Measurements from ENCODE around the gene ZNF536. TPM values are rescaled to one million over a fixed set of nuclear protein-coding genes. Genes with fewer than 3 reads are reported as not detected.

Gene ZNF536
- total RNA-seq, 4 donors from 2014 or later = 0.44 to 7.4 (median 0.88) TPM

DNA sequence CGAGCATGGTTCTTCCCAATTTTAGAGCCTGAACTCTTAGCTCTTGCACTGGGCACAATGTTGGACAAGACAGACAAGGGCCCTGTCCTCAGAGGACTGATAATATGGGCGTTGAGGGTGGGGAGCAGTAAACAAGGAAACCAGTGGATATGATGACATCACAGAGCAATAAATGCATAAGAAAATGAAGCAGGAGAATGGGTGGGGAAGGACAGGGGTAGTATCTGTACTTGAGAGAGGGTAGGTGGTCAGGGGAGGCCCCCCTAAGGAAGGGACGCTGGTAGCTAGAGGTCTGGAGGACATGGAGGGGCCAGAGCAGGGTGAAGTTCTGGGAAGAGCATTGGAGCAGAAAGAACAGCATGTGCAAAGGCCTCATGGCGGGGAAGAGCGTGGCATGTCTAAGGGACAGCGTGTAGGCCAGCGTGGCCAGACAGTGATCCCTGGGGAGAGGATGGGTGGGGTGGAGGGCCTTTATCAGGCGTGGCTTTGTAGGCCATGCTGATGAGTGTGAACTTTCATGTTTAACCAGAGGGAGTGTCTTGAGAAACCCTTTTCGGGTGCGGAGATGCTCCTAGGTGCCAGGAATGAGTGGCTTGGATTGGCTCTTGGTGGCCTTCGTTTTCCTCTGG, 15.1 kb upstream of the ZNF536 start:
- Histone ChIP-seq H3K4me3 (no peak overlapping the region), H3K27me3 (no peaks in the 10 kb centered on the region), H3K27ac (no peak overlapping the region), H3K4me1 (peaks cover 0 to 17% (median 0%) of the 10 kb centered on the region in 3 donors), H3K36me3 (no peaks in the 10 kb centered on the region), H3K9me3 (no peaks in the 10 kb centered on the region)
- no peak for DNase-seq
- intact Hi-C loops (cut with DNase I) = no loop called here
- no peak for TF ChIP-seq CTCF (IDR thresholded peaks at IDR 0.05)
- TF ChIP-seq POLR2A (IDR thresholded peaks at IDR 0.05) = no peak
- WGBS, 2 donors = 71 to 72% methylated on average over 9 to 10 of the region's 11 CpGs

DNA sequence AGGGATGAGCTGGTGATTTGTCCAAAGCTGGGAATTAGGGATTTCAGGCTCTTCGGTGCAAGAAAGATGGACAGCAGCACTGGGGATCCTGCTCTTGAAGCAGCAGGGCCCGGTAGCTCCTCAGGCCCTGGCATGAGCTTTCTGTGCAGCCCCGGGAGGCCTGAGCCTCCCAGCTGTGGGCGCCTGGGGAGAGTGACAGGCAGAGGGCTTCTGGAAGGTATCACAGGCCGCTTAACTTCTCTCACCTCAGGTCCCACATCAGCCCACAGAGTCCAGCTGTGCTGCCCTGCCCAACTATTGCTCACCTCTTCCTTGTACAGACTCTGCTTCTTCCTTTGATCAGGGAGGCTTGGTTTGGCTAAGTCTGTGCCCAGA, 14.6 kb upstream of the ZNF536 start:
- 79% methylated on average over 3 of the region's 5 CpGs; no CpG with 5 or more reads in 1 of the 2 donors for WGBS, 2 donors
- Histone ChIP-seq H3K27ac (no peak overlapping the region), H3K27me3 (no peaks in the 10 kb centered on the region), H3K9me3 (no peaks in the 10 kb centered on the region), H3K36me3 (no peaks in the 10 kb centered on the region), H3K4me1 (peaks cover 0 to 17% (median 0%) of the 10 kb centered on the region in 3 donors), H3K4me3 (no peak overlapping the region)
- TF ChIP-seq POLR2A (IDR thresholded peaks at IDR 0.05) (no peak), CTCF (IDR thresholded peaks at IDR 0.05) (no peak)
- intact Hi-C loops (cut with DNase I) = no loop called here
- DNase-seq = no peak

- no peak overlapping the region for H3K4me3 ChIP-seq
- H3K36me3 ChIP-seq = no peaks in the 10 kb centered on the region
- TF ChIP-seq POLR2A (IDR thresholded peaks at IDR 0.05) (no peak), CTCF (IDR thresholded peaks at IDR 0.05) (no peak)
- H3K27me3 ChIP-seq = no peaks in the 10 kb centered on the region
- no peak overlapping the region for H3K27ac ChIP-seq
- H3K9me3 ChIP-seq = no peaks in the 10 kb centered on the region
- no peak for DNase-seq
- WGBS, 2 donors = 49% methylated on average over 3 of the region's 3 CpGs; no CpG with 5 or more reads in 1 of the 2 donors
- peaks cover 0 to 17% (median 0%) of the 10 kb centered on the region in 3 donors for H3K4me1 ChIP-seq
- intact Hi-C loops (cut with DNase I) = no loop called here
Measured at GRCh38 chr19:30358319-30358718, 13.9 kb upstream of the ZNF536 start.

- no peaks in the 10 kb centered on the region for H3K27me3 ChIP-seq
- TF ChIP-seq POLR2A (IDR thresholded peaks at IDR 0.05) (no peak), CTCF (IDR thresholded peaks at IDR 0.05) (no peak)
- no peaks in the 10 kb centered on the region for H3K9me3 ChIP-seq
- no peak for DNase-seq
- peak overlapping the region in 2 of 4 donors; percentile 8 to 52 for H3K27ac ChIP-seq
- H3K4me3 ChIP-seq = no peak overlapping the region
- 56 to 71% methylated on average over 7 to 9 of the region's 13 CpGs for WGBS, 2 donors
- H3K36me3 ChIP-seq = no peaks in the 10 kb centered on the region
- intact Hi-C loops (cut with DNase I) = no loop called here
- peaks cover 0 to 17% (median 0%) of the 10 kb centered on the region in 3 donors for H3K4me1 ChIP-seq
Measured at GRCh38 chr19:30358821-30359580, 13.2 kb upstream of the ZNF536 start.

DNA sequence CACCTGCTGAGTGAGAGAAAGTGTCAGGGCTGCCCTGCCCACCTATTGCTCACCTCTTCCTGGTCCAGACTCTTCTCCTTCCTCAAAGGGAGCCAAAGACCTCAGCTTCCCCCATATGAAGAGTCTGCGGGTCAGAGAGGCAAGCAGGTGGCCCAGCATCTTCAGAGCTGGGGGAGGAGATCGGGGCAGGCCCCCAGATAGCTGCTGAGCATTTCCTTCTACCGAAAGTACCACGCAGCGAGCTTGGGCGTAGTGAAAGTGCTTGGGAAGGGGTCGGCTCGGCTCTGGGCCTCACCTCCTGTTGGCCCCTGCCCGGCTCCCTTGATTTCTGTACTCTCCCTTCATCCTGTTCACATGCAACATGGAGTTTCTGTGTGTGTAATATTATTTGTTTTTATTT, 12.2 kb upstream of the ZNF536 start:
- no peak for DNase-seq
- Histone ChIP-seq H3K9me3 (no peaks in the 10 kb centered on the region), H3K4me3 (no peak overlapping the region), H3K27me3 (no peaks in the 10 kb centered on the region), H3K27ac (peak overlapping the region in 3 of 4 donors; percentile 8 to 66 (median 52)), H3K4me1 (peaks cover 0 to 17% (median 0%) of the 10 kb centered on the region in 3 donors), H3K36me3 (no peaks in the 10 kb centered on the region)
- intact Hi-C loops (cut with DNase I) = no loop called here
- no peak for TF ChIP-seq POLR2A (IDR thresholded peaks at IDR 0.05)
- no peak for TF ChIP-seq CTCF (IDR thresholded peaks at IDR 0.05)
- WGBS, 2 donors = 71 to 80% methylated on average over 8 to 9 of the region's 9 CpGs

Measured in esophagus squamous epithelium (tissue), 5 donors.